Psoas muscle (tissue), 8 donors: ENCODE data around the gene LPAR3. TPM values are rescaled to one million over a fixed set of nuclear protein-coding genes. Genes with fewer than 3 reads are reported as not detected.

ENCODE experiments used
- ATAC-seq, 4 donors: fragments of 200-7000 bp; cut with Tn5 transposase; one replicate each; pipeline ENCODE4 v1.9.1; 2020; ENCODE audit warnings: moderate library complexity in 3 of 4, mild to moderate bottlenecking in 2 of 4
- DNase-seq, 2 donors: peaks; one replicate each; pipeline ENCODE4 v3.0.0-alpha.2; 2020
- H3K27ac ChIP-seq: fragments of 200-600 bp; one replicate; pipeline ENCODE4 v1.8.0; 2022
- H3K27me3 ChIP-seq, 3 donors: fragments of 200-600 bp in 1 of 3; one replicate each; pipeline versions ENCODE4 v1.6.1 to v1.8.0; 2013 to 2022; ENCODE audit warnings: low read length in 2 of 3, mild to moderate bottlenecking in 2 of 3, moderate library complexity in 1 of 3; ENCODE audit not compliant: insufficient read depth in 3 of 3
- H3K36me3 ChIP-seq, 2 donors: fragments of 200-600 bp in 1 of 2; one replicate each; pipeline versions ENCODE4 v1.6.1 to v1.8.0; 2013 to 2022; ENCODE audit warnings: low read depth in 1 of 2, mild to moderate bottlenecking in 1 of 2, moderate library complexity in 1 of 2; ENCODE audit not compliant: insufficient read depth in 1 of 2
- H3K4me1 ChIP-seq: fragments of 200-600 bp; one replicate; pipeline ENCODE4 v1.8.0; 2022
- H3K4me3 ChIP-seq: fragments of 200-600 bp; one replicate; pipeline ENCODE4 v1.8.0; 2022; ENCODE audit warnings: mild to moderate bottlenecking
- H3K9me3 ChIP-seq: fragments of 200-600 bp; one replicate; pipeline ENCODE4 v1.8.0; 2022
- CTCF ChIP-seq: fragments of 200-600 bp; IDR thresholded peaks from one replicate; pipeline ENCODE4 v1.8.0; 2022; ENCODE audit warnings: antibody characterized with exemption
- WGBS, 3 donors: extraction: QIAGEN DNeasy Blood & Tissue Kit; methylation state at CpG; one replicate each; pipeline versions ENCODE4 v1.1.6 to v1.1.7; 2013; 5-methylcytosine and 5-hydroxymethylcytosine counted together
- intact Hi-C, 2 donors: fragments of 100-400 bp; cut with DNase I; formaldehyde crosslinking; loops; one replicate each; pipeline versions ENCODE4 v1.11.0 to v1.14.2; 2022
- polyA plus RNA-seq, 3 donors: library from polyadenylated mRNA; stranded (reverse); fragments of 200-250 nt; gene quantifications; one replicate each; pipeline ENCODE4 v1.2.3, GENCODE V29; 2013
- total RNA-seq, 4 donors: library from RNA; stranded (reverse); fragmentation: NEBNext Ultra II Directional in 2 of 4; extraction: Animal tissue kit (Norgen Biotek cat#: 25700) in 2 of 4; gene quantifications; one replicate each; pipeline versions ENCODE4 v1.2.1 to v1.2.4, GENCODE V29; 2021 to 2023
- donor health status: healthy with polysubstance abuse.
- donor health status: DM: no; HTN: no; CAD: no; lungs with moderate emphysema.
- donor health status: Bipolar disorder and iron deficiency.
- donor health status: healthy.
- donor health status: DM: yes; HTN: yes; CAD: no.
- donor health status: DM: no; HTN: no; CAD: no.
- donor health status: DM: no; HTN: no; CAD: no.
- donor health status: DM: yes; HTN: yes; CAD: no.

Gene LPAR3
- total and polyA plus RNA-seq, 7 donors = 0.01 to 0.20 (median 0.03) TPM; not detected in 4

GRCh38 chr1:84785271-84786036, 107.6 kb downstream of the LPAR3 start:
- WGBS, 3 donors = 67 to 80% (median 72%) methylated on average over 4 of the region's 4 CpGs
- no peak for TF ChIP-seq CTCF
- peaks cover 4% of the 10 kb centered on the region for H3K9me3 ChIP-seq
- no peaks in the 10 kb centered on the region for H3K36me3 ChIP-seq
- no peak overlapping the region for H3K27ac ChIP-seq
- no peak for ATAC-seq
- H3K27me3 ChIP-seq = peaks cover 0 to 1% (median 0%) of the 10 kb centered on the region in 3 donors
- no peaks in the 10 kb centered on the region for H3K4me1 ChIP-seq
- no peak overlapping the region for H3K4me3 ChIP-seq
- no peak for DNase-seq
- intact Hi-C loops = no loop called here

GRCh38 chr1:84782881-84783280, 110.1 kb downstream of the LPAR3 start:
- Histone ChIP-seq H3K36me3 (no peaks in the 10 kb centered on the region), H3K4me1 (no peaks in the 10 kb centered on the region), H3K4me3 (no peak overlapping the region), H3K27me3 (peaks cover 0 to 3% (median 1%) of the 10 kb centered on the region in 3 donors), H3K27ac (no peak overlapping the region), H3K9me3 (peaks cover 2% of the 10 kb centered on the region)
- ATAC-seq (no peak), DNase-seq (no peak)
- intact Hi-C loops = no loop called here
- TF ChIP-seq CTCF = no peak
- WGBS, 3 donors = 67 to 79% (median 75%) methylated on average over 6 of the region's 6 CpGs

DNA sequence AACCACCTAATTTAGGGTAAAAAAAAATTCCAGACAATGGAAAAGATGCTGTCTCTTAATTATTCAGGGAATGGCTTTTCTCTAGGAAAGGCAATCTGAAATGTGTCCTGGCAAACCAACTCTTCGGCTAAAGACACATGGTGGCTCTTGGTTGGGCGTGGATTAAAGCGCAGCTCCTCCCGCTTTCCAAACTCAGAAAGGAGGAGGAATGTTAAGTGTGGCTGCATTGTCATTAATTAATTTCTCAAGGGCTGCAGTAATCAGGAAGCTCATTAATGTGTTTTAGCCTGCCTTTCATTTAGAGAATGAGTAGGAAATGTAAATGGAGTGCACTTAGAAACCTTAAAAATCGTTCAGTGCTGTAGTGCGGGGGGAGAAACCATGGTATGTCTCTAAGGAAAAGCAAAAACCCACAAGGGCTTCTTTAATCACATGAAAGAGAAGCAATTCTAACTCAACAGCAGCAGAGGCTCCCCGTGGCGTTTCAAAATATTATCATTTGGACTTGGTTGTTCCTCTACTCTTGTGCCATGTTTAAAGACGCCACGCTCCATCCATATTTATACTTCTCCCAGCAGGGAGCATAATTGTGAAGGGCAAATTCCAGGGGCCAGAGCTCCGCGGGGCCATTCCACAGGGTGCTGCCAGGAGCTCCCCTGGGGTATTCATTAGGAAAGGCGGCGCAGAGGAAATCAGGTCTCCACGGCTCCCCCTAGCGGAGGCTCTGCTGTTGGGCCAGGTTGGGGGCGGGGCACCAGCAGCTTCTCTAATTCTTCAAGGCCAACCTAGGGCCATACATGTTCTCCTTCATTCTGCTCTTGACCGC, 110.8 kb downstream of the LPAR3 start:
- peak; percentile 25 to 65 (median 51) for ATAC-seq

More for the DNA sequence above, 110.8 kb downstream of the LPAR3 start:
- Histone ChIP-seq H3K4me1 (no peaks in the 10 kb centered on the region), H3K9me3 (no peaks in the 10 kb centered on the region), H3K27ac (no peak overlapping the region), H3K36me3 (no peaks in the 10 kb centered on the region), H3K4me3 (no peak overlapping the region), H3K27me3 (peaks cover 0 to 3% (median 1%) of the 10 kb centered on the region in 3 donors)
- peak; percentile 54 to 68 for DNase-seq
- WGBS, 3 donors = 45 to 56% (median 49%) methylated on average over 18 of the region's 18 CpGs
- intact Hi-C loops = no loop called here
- TF ChIP-seq CTCF = peak; percentile 41
